T-cell (primary cell): Measurements from ENCODE around the gene KIAA0513. TPM values are rescaled to one million over a fixed set of nuclear protein-coding genes. Genes with fewer than 3 reads are reported as not detected.

Source experiments
- ATAC-seq, 4 experiments: fragments of 200-7000 bp in 3 of 4; fragments of 150-1000 bp in 1 of 4; cut with Tn5 transposase; replicated peaks in 1 of 4; 1 replicate in 3 of 4; 2 replicates in 1 of 4; pipeline ENCODE4 v1.10.0; 2021; ENCODE audit warnings: moderate library complexity in 3 of 4, mild to moderate bottlenecking in 2 of 4, moderate number of reproducible peaks in 1 of 4
- CTCF ChIA-PET, 2 donors: fragments of 300-600 bp; sonication (Branson Sonifier 250); formaldehyde crosslinking; loops; one replicate each; lab custom pipeline; 2022; ENCODE audit warnings: antibody characterized with exemption in 2 of 2; lab: Charles Lee
- POLR2A ChIA-PET, 2 donors: fragments of 300-600 bp; sonication (Branson Sonifier 250); formaldehyde crosslinking; loops; one replicate each; lab custom pipeline; 2022; ENCODE audit warnings: antibody characterized with exemption in 2 of 2; lab: Charles Lee
- DNase-seq, 35 experiments: peaks; one replicate each; pipeline versions ENCODE4 v3.0.0 to v3.0.0-alpha.2; 2013 to 2023
- H3K27ac ChIP-seq: one replicate; pipeline ENCODE4 v1.5.1; 2013; ENCODE audit warnings: low read length
- H3K27me3 ChIP-seq, 2 experiments: replicated peaks in 1 of 2; 1 replicate in 1 of 2; 2 replicates in 1 of 2; pipeline versions ENCODE4 v1.6.1 to v1.7.0; 2013; ENCODE audit warnings: low read length in 1 of 2, mixed read lengths in 1 of 2; ENCODE audit not compliant: control insufficient read depth in 2 of 2, insufficient read depth in 2 of 2; ENCODE audit errors: extremely low read depth in 1 of 2
- H3K36me3 ChIP-seq, 2 donors: 1 replicate in 1 of 2; 2 replicates in 1 of 2; pipeline versions ENCODE4 v1.6.1 to v1.7.0; 2013; ENCODE audit warnings: low read length in 1 of 2; ENCODE audit not compliant: control insufficient read depth in 2 of 2, insufficient read depth in 1 of 2; ENCODE audit errors: extremely low read depth in 1 of 2
- H3K4me1 ChIP-seq, 2 experiments: 1 replicate in 1 of 2; 2 replicates in 1 of 2; pipeline versions ENCODE4 v1.6.1 to v1.7.0; 2013; ENCODE audit warnings: low read length in 2 of 2, mixed read lengths in 1 of 2; ENCODE audit not compliant: insufficient read depth in 2 of 2, control insufficient read depth in 1 of 2; ENCODE audit errors: extremely low read depth in 1 of 2
- H3K4me3 ChIP-seq, 2 donors: 1 replicate in 1 of 2; 2 replicates in 1 of 2; pipeline versions ENCODE4 v1.5.1 to v1.7.0; 2013; ENCODE audit warnings: mild to moderate bottlenecking in 2 of 2, low read length in 1 of 2, moderate library complexity in 1 of 2; ENCODE audit not compliant: control insufficient read depth in 1 of 2; ENCODE audit errors: extremely low read depth in 1 of 2
- H3K9me3 ChIP-seq: 2 replicates; pipeline ENCODE4 v1.7.0; 2013
- H3K27ac Mint-ChIP-seq, 2 donors: one replicate each; pipeline ENCODE4 v1.8.0; 2020 to 2021; ENCODE audit warnings: mild to moderate bottlenecking in 2 of 2, mixed read lengths in 2 of 2
- H3K27me3 Mint-ChIP-seq, 2 donors: one replicate each; pipeline ENCODE4 v1.8.0; 2021 to 2022; ENCODE audit warnings: mixed read lengths in 2 of 2
- H3K36me3 Mint-ChIP-seq: one replicate; pipeline ENCODE4 v1.8.0; 2021; ENCODE audit warnings: mixed read lengths
- H3K4me1 Mint-ChIP-seq, 3 donors: one replicate each; pipeline ENCODE4 v1.8.0; 2020 to 2022; ENCODE audit warnings: mixed read lengths in 3 of 3, mild to moderate bottlenecking in 1 of 3
- H3K4me3 Mint-ChIP-seq, 3 donors: one replicate each; pipeline ENCODE4 v1.8.0; 2020 to 2022; ENCODE audit warnings: mild to moderate bottlenecking in 3 of 3, mixed read lengths in 3 of 3, moderate library complexity in 3 of 3
- H3K9me3 Mint-ChIP-seq, 3 donors: one replicate each; pipeline ENCODE4 v1.8.0; 2020 to 2022; ENCODE audit warnings: mixed read lengths in 3 of 3
- WGBS: methylation state at CpG from one replicate; pipeline ENCODE4 v1.1.5; 2013; ENCODE audit warnings: missing lambda C conversion rate; ENCODE audit not compliant: insufficient coverage; 5-methylcytosine and 5-hydroxymethylcytosine counted together
- total RNA-seq, 35 experiments: library from RNA in 6 of 35; stranded (reverse) in 6 of 35; fragments of 120-200 nt in 1 of 35; gene quantifications; one replicate each; pipeline versions ENCODE4 v1.2.1 to v1.2.4 and lab custom pipeline; 2013 to 2026

KIAA0513 gene
- total RNA-seq, 5 donors from 2014 or later (not counting 1 experiment from before 2014, with no cell fraction given), result 9.2 to 19.7 (median 17.2) TPM

- Mint-ChIP-seq H3K27me3 (no peaks in the 10 kb centered on the region), H3K4me1 (peaks cover 38 to 49% (median 40%) of the 10 kb centered on the region in 3 donors), H3K36me3 (no peaks in the 10 kb centered on the region), H3K9me3 (no peaks in the 10 kb centered on the region), H3K4me3 (peak overlapping the region in 1 of 3 donors; percentile 68), H3K27ac (peak overlapping the region; percentile 93)
- peak overlapping the region; percentile 66 for H3K27ac ChIP-seq
- H3K9me3 ChIP-seq, result no peaks in the 10 kb centered on the region
- DNase-seq, result no peak
- H3K4me3 ChIP-seq, result no peak overlapping the region
- no peak for ATAC-seq
- CTCF ChIA-PET, result interaction anchor here in 1 of 2 donors (0.6 kb wide), 1 partner anchor 181 kb away, joined by 6 read pairs; no protein-coding TSS in a partner anchor
- POLR2A ChIA-PET, result no interaction called here
- whole genome bisulfite sequencing, result 76% methylated on average over 4 of the region's 5 CpGs
- no peaks in the 10 kb centered on the region for H3K36me3 ChIP-seq
- H3K4me1 ChIP-seq, result peaks cover 23 to 50% of the 10 kb centered on the region in 2 experiments
- H3K27me3 ChIP-seq, result no peaks in the 10 kb centered on the region
Measured at GRCh38 chr16:85105475-85105874, 77.9 kb downstream of the KIAA0513 start.

DNA sequence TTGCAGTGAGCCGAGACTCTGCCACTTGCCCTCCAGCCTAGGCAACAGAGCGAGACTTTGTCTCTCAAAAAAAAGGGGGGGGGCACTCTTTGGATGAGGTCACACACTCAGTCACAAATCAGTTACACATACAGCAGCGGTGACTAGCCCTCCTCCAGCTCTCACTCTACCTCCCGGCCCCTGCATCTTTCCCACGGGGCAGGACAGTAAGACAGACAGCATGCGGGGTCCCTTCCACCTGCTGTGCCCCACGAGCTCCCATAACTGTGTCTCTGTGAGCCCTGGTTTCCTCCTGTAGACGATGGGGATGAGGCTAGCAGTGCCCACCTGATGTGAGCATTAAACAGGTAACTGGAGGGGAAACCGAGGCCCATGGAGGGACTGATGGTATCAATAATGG lies 79.5 kb downstream of the KIAA0513 start:
- no peak overlapping the region for H3K4me3 ChIP-seq
- no peak overlapping the region for H3K4me3 Mint-ChIP-seq
- no peaks in the 10 kb centered on the region for H3K36me3 Mint-ChIP-seq
- DNase-seq (no peak), ATAC-seq (no peak)
- H3K27me3 ChIP-seq, result no peaks in the 10 kb centered on the region
- CTCF ChIA-PET, result no interaction called here
- no peaks in the 10 kb centered on the region for H3K27me3 Mint-ChIP-seq
- POLR2A ChIA-PET, result no interaction called here
- WGBS, result 88% methylated on average over 8 of the region's 9 CpGs
- H3K9me3 Mint-ChIP-seq, result no peaks in the 10 kb centered on the region
- H3K27ac Mint-ChIP-seq, result no peak overlapping the region
- H3K9me3 ChIP-seq, result no peaks in the 10 kb centered on the region
- H3K27ac ChIP-seq, result no peak overlapping the region
- peaks cover 29 to 39% (median 36%) of the 10 kb centered on the region in 3 donors for H3K4me1 Mint-ChIP-seq
- H3K4me1 ChIP-seq, result peaks cover 23 to 43% of the 10 kb centered on the region in 2 experiments
- no peaks in the 10 kb centered on the region for H3K36me3 ChIP-seq

GRCh38 chr16:85107532-85107931 lies 79.9 kb downstream of the KIAA0513 start:
- Histone ChIP-seq H3K27ac (no peak overlapping the region), H3K36me3 (no peaks in the 10 kb centered on the region), H3K27me3 (no peaks in the 10 kb centered on the region), H3K4me3 (no peak overlapping the region), H3K9me3 (no peaks in the 10 kb centered on the region), H3K4me1 (peaks cover 23 to 39% of the 10 kb centered on the region in 2 experiments)
- H3K27ac Mint-ChIP-seq, result no peak overlapping the region
- CTCF ChIA-PET, result no interaction called here
- WGBS, result 85% methylated on average over 10 of the region's 11 CpGs
- no peak for DNase-seq
- no peak for ATAC-seq
- no peaks in the 10 kb centered on the region for H3K27me3 Mint-ChIP-seq
- no peak overlapping the region for H3K4me3 Mint-ChIP-seq
- POLR2A ChIA-PET, result no interaction called here
- no peaks in the 10 kb centered on the region for H3K9me3 Mint-ChIP-seq
- H3K36me3 Mint-ChIP-seq, result no peaks in the 10 kb centered on the region
- peaks cover 28 to 37% (median 33%) of the 10 kb centered on the region in 3 donors for H3K4me1 Mint-ChIP-seq

DNA sequence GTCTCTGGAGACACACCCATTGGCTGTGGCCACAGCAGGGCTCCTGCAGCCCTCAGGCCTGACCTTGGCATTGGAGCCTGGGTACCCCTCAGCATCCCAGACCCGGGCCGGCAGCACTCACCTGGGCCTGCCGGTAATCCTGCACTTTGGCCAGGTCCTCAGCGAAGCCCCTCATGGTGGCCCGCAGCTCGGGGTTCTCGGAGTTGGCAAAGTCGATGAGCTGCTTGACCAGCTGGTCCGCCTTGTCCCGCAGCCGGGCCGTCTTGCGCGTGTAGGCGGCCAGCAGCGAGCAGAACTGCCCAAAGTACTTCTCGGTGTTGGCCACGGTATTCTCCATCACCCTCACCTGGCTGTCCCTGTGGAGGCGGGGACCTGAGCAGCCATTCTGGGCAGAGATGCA lies 82.5 kb downstream of the KIAA0513 start:
- ATAC-seq (no peak), DNase-seq (no peak)
- POLR2A ChIA-PET, result no interaction called here
- peaks cover 0 to 3% of the 10 kb centered on the region in 2 experiments for H3K27me3 ChIP-seq
- WGBS, result 97% methylated on average over 16 of the region's 19 CpGs
- H3K9me3 Mint-ChIP-seq, result no peaks in the 10 kb centered on the region
- no peak overlapping the region for H3K27ac ChIP-seq
- H3K27me3 Mint-ChIP-seq, result no peaks in the 10 kb centered on the region
- no peak overlapping the region for H3K4me3 ChIP-seq
- H3K4me1 Mint-ChIP-seq, result peaks cover 12 to 19% (median 16%) of the 10 kb centered on the region in 3 donors
- no peaks in the 10 kb centered on the region for H3K9me3 ChIP-seq
- H3K4me3 Mint-ChIP-seq, result no peak overlapping the region
- no peak overlapping the region for H3K27ac Mint-ChIP-seq
- peaks cover 4 to 21% of the 10 kb centered on the region in 2 experiments for H3K4me1 ChIP-seq
- CTCF ChIA-PET, result no interaction called here
- H3K36me3 ChIP-seq, result no peaks in the 10 kb centered on the region
- H3K36me3 Mint-ChIP-seq, result no peaks in the 10 kb centered on the region

DNA sequence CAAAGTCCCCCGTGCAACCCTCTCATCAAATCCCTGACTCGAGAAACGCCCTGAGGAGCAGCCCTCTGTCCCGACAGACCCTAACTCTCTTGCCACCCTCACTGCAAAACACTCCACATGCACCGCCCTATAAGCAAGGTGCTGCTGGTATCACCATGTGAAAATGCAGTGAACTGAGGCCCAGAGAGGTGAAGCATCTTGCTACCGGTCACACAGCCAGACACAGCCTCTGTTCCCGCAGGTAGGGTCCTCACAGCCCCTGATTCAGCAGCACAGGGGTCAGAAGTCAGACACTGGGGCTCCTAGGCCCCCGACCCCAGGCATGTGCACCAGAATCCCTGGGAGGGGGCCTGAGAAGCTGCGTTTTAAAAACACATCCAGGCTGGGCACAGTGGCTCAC lies 83.6 kb downstream of the KIAA0513 start:
- Mint-ChIP-seq H3K27ac (no peak overlapping the region), H3K9me3 (no peaks in the 10 kb centered on the region)
- CTCF ChIA-PET, result no interaction called here

DNA sequence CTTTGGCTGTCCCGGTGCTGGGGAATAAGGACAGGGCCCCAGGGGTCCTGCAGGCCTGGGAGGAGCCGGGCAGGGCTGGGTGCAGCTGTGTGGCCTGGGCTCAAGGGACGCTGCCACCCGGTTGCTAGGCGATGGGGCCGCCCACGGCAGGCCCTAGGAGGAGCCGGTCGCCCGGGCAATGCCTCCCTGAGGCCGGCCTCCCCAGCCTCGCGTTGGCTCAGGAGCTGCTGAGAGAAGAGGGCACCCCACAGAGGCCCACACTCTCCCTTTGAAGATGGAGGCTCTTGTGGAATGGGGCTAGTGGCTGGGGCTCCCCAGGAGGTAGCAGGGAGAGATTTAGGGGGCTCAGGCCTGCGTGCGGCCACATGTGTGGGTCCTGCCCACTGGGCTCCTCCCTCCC lies 84.8 kb downstream of the KIAA0513 start, which contains the start of gene CIBAR2:
TSS of gene CIBAR2 (minus strand) at position 109 of the 400 bp plus-strand sequence. CDS start 120 bp downstream, outside the sequence.
- no peaks in the 10 kb centered on the region for H3K9me3 ChIP-seq
- H3K27me3 ChIP-seq, result peaks cover 0 to 3% of the 10 kb centered on the region in 2 experiments
- 79% methylated on average over 11 of the region's 15 CpGs for WGBS
- POLR2A ChIA-PET, result no interaction called here
- DNase-seq (no peak), ATAC-seq (no peak)
- no peak within 1 kb of the TSS for H3K4me3 Mint-ChIP-seq
- H3K36me3 Mint-ChIP-seq, result no peaks in the 10 kb centered on the region
- no peaks in the 10 kb centered on the region for H3K9me3 Mint-ChIP-seq
- no peak within 1 kb of the TSS for H3K4me3 ChIP-seq
- H3K27ac Mint-ChIP-seq, result no peak within 1 kb of the TSS
- no peaks in the 10 kb centered on the region for H3K27me3 Mint-ChIP-seq
- CTCF ChIA-PET, result interaction anchor here in 1 of 2 donors (0.6 to 1.2 kb wide), 2 partner anchors 10 to 571 kb away, joined by 3 to 5 read pairs; no protein-coding TSS in a partner anchor
- no peak within 1 kb of the TSS for H3K27ac ChIP-seq
- peaks cover 0 to 14% of the 10 kb centered on the region in 2 experiments for H3K4me1 ChIP-seq
- peaks cover 9 to 13% (median 10%) of the 10 kb centered on the region in 3 donors for H3K4me1 Mint-ChIP-seq
- H3K36me3 ChIP-seq, result no peaks in the 10 kb centered on the region

More for the DNA sequence above, 83.6 kb downstream of the KIAA0513 start:
- POLR2A ChIA-PET, result no interaction called here
- no peak for DNase-seq
- ATAC-seq, result no peak
- WGBS, result 89% methylated on average over 9 of the region's 9 CpGs
- Histone ChIP-seq H3K36me3 (no peaks in the 10 kb centered on the region), H3K9me3 (no peaks in the 10 kb centered on the region), H3K4me3 (no peak overlapping the region), H3K27me3 (peaks cover 0 to 3% of the 10 kb centered on the region in 2 experiments), H3K4me1 (peaks cover 0 to 16% of the 10 kb centered on the region in 2 experiments), H3K27ac (no peak overlapping the region)
- no peaks in the 10 kb centered on the region for H3K27me3 Mint-ChIP-seq
- H3K4me3 Mint-ChIP-seq, result no peak overlapping the region
- no peaks in the 10 kb centered on the region for H3K36me3 Mint-ChIP-seq
- peaks cover 7 to 12% (median 10%) of the 10 kb centered on the region in 3 donors for H3K4me1 Mint-ChIP-seq
